ENCODE measurements around the gene ATP5PD.
"Not testable (repeated sequence)": the region's sequence is repeated elsewhere in the genome, so short reads cannot be mapped to it uniquely, and the experiment has no call there.

Gene ATP5PD

GRCh38 chr17:75077072-75077495 lies 30.3 kb upstream of the ATP5PD start:
- no peak for DNase-seq

DNA sequence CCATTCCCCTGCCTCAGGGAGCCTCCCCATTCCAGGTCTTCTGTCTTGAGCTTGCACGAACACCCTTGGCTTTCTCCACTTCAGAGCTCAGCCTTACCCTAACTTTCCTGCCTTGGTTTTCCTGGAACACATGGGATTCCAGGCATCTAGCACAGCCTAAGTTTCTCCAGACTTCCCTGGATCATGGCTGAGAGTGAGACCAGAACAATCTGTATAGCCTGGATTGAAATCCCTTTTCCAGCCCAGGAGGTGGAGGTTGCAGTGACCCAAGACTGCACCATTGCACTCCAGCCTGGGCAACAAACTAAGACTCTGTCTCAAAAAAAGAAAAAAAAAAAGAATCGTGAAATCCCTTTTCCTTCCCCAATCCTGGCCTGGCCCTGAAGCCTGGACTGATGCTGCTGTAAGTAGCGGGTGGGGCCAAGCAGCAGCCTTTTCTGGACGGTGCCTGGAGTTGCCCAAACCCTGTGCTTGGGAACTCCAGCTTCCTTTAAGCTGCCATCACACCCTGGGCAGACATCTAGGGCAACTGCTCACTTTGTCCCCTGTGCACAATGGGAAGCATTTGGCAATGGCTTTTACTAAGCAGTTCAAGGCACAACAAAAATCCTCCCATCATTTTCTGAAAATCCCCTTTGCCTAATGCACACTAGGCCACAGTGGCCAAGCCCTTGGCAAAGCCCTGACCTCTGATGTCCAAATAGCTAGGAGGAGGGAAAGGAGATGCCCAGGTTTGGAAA lies 29.0 kb upstream of the ATP5PD start:
- DNase-seq = no peak

DNA sequence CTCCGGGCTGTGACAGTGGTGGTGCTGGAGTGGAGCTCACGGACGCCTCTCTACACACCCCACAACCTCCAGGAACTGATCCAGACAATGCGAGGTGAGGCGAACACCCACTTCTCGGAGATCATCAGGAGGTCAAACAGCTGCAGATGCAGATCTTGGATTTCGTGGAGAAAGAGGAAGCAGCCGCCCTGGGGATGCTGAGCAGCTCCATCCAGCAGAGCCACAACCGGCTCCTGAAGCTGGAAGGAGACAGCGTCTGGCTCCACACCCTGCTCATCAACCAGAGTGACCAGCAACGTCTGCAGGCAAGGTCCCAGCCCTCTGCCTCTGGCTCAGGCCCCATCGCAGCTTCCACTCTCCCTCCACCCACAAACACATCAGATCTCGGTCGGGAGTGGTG lies 27.8 kb upstream of the ATP5PD start:
- no peak for DNase-seq

GRCh38 chr17:75073618-75074047 lies 26.9 kb upstream of the ATP5PD start:
- no peak for DNase-seq

DNA sequence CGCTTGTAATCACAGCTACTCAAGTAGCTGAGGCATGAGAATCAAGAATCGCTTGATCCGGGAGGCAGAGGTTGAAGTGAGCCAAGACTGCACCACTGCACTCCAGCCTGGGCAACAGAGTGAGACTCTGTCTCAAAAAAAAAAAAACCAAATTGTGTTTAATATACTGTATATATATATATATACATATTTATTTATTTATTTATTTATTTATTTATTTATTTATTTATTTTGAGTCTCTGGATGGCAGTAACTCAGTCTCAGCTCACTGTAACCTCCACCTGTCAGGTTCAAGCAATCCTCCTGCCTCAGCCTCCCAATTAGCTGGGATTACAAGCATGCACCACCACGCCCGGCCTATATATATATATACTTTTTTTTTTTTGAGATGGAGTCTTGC lies 26.1 kb upstream of the ATP5PD start:
- not testable (repeated sequence) for DNase-seq

- DNase-seq = not testable (repeated sequence)
These were observed 24.9 kb upstream of the ATP5PD start for GRCh38 chr17:75071478-75072271.

GRCh38 chr17:75069783-75070182 lies 23.0 kb upstream of the ATP5PD start:
- DNase-seq = no peak

DNA sequence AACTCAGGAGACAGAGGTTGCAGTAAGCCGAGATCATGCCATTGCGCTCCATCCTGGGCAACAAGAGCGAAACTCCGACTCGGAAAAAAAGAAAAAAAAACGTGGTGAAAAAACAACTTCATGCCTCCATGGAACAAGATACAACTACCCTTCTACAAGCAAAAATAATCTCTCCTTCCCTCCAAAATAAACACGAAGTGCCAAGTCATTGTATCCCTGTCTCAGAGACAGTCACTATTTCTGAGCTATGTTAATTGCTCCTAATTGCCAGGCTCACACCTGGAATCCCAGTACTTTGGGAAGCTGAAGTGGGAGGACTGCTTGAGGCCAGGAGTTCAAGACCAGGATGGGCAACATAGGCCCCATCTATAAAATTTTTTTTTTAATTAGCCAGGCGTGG lies 22.0 kb upstream of the ATP5PD start:
- no peak for DNase-seq

GRCh38 chr17:75067856-75068255 lies 21.1 kb upstream of the ATP5PD start:
- DNase-seq = peak; percentile 43

DNA sequence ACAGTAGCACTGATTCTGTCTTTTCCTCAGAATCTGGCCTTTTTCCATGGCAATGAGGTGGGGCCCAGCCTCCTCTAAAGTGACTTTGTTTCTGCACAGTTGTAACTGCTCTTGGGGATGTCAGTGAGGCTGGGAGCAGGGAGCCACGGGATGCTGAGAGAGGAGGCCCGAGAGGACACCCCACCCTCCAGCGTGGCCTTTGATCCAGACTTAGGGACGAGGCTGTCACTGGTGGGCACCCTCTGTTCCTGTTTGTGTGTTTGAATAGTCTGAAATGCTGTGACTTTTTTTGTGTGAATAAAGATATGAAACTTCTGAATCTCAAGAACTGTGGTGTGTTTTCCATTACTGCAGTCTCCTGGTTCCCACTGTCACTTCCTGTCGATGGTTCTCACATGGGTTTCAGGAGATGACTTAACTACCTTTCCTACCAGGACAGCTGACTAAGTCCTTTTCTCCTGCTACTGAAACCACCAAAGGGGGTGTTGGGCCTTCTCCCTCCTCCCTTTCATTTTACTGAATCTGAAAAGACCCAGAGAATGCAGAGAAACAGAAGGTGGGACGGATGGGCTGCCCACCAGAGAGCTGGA lies 18.9 kb upstream of the ATP5PD start:
- DNase-seq = no peak

DNA sequence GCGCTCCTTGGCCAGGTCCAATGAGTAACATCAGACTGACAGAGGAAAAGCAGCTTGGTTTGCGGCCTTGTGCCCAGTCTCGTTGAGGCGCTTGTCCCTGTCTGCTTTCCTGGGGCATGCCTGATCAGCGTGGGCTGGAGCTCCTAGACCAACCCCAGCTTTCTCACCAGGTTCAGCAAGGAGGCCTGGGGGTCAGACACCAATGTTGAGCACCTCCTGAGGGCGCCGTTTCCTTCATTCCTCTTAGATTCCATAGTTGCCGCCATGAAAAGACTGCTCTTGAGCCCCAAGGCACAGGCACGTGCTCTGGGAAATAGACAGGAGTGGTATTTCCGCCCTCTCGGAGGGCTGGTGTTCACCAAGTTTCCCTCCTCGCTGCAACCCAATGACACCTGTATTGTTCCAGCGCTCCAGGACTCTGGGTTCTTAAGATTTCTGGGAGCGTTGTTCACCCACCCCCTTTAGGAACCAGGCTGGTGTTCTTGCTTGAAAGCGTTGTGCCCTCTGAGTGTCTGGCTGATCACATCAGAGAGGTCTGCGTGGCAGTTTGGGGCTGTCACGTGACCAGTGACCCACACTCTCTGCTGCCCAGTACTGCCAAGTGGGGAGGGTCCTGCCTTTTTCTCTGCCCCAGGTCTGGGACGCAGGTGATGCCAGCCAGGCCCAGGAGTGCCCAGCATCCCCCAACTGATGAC lies 18.2 kb upstream of the ATP5PD start:
- no peak for DNase-seq

- DNase-seq = no peak
These were observed 17.7 kb upstream of the ATP5PD start for GRCh38 chr17:75064460-75064859.

DNA sequence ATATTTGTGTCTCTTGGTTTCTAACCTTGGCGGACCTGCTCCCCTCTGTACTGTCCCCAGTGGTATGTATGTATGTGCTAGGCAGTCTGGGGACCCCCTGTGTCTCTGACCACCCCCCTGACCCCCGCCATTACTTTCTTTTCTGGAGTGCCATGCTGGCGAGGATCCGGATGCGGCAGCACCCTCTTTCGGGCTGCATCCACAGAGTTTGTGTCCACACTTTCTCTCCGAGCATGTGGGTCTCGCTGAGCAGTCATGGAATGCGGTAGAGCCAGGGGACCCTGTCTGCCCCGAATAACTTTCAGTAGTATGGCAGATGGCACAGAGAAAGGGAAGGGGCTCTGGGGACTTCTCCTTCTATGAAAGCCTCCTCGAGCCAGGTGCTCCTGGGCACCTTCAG lies 17.3 kb upstream of the ATP5PD start:
- DNase-seq = no peak

GRCh38 chr17:75063626-75064025 lies 16.9 kb upstream of the ATP5PD start:
- no peak for DNase-seq

- no peak for DNase-seq
These were observed 16.4 kb upstream of the ATP5PD start for GRCh38 chr17:75063201-75063600.

DNA sequence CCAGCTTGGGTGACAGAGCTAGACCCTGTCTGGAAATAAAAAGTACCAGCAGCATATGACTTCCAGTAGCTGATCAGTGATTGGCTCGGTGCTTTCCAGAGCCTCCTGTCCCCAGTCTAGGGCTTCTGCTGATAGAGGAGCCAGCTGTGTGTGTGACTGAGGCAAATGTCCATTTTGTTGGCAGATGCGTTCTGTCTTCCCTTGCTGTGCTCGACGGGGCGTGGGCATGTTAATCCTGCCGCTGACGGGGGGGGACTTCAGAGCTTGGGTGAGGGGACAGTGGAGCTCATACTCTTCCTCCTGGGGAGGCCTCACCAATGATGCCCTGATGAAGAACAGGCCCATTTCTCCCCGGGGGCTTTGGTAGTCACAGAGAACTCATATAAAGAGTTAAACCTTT lies 14.8 kb upstream of the ATP5PD start:
- no peak for DNase-seq

- no peak for DNase-seq
These were observed 14.3 kb upstream of the ATP5PD start for GRCh38 chr17:75061055-75061438.

- DNase-seq = no peak
These were observed 13.8 kb upstream of the ATP5PD start for GRCh38 chr17:75060434-75061054.

DNA sequence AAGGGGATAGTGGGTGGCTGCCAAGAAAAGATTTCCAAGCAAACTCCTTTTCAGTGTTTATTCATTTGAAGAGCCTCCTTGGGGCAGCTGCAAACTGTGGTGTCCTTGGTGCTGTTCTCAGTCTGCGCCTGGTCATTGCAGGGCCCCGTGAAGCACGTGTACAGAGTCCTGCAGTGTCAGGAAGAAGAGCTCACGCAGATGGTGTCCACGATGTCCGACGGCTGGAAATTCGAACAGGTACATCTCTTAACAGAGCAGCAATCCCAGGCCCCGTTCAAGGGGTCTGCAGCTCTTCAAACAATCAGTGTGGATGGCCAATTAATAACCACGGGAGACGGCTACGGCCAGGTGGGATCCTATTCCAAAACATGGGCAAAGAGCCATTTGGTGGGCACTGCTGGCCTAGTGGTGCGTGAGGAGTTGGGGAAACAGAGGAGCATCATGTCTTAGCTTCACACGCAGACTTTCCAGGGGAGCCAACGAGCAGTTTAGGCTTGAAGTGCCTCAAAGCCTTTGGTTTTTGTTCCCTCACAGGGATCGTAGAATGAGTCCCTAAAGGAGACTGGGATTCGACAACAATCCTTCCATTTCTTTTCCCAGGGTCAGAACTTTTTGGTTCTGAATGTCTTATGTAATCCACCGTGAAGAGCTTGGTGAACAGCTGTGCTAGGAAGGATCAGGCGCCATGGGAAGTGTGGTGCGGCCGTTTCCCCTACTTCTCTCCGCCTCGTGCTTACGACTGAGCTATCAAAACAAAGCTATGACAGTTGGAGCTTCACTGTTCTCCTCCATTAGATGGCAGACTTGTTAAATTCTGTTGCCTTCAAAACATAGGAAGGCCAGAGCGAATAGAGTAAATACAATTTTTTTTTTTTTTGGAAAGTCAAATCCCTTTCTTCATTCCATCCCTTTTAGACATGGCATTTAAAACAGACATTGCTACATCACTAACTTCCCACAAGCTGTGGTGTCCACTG lies 12.9 kb upstream of the ATP5PD start:
- no peak for DNase-seq

GRCh38 chr17:75051941-75052340 lies 5.2 kb upstream of the ATP5PD start:
- no peak for DNase-seq

- no peak for DNase-seq
These were observed 2.9 kb upstream of the ATP5PD start for GRCh38 chr17:75049706-75050105.

- DNase-seq = no peak
These were observed 2.3 kb upstream of the ATP5PD start for GRCh38 chr17:75049057-75049456.

All from GF-D8 (cell line).